H1 (cell line): Measurements from ENCODE around the gene CDR2L. TPM values are rescaled to one million over a fixed set of nuclear protein-coding genes. Genes with fewer than 3 reads are reported as not detected.

Source experiments
- CTCF ChIA-PET: fragments of 300-600 bp; sonication (Branson Sonifier 250); formaldehyde crosslinking; loops from one replicate; lab custom pipeline; 2021; ENCODE audit not compliant: partially characterized antibody; lab: Charles Lee
- POLR2A ChIA-PET: fragments of 300-600 bp; sonication (Branson Sonifier 250); formaldehyde crosslinking; loops from one replicate; lab custom pipeline; 2021; ENCODE audit warnings: inconsistent platforms; ENCODE audit not compliant: partially characterized antibody; lab: Charles Lee
- DNase-seq, 2 experiments: peaks; one replicate each; pipeline versions ENCODE4 v3.0.0 to v3.0.0-alpha.2; 2010 to 2022; ENCODE audit warnings: low spot score in 2 of 2, low read depth in 1 of 2, mixed read lengths in 1 of 2
- FAIRE-seq: peaks from 2 replicates; lab custom pipeline; 2011; peaks lifted over from hg19 to GRCh38; lab: Jason Lieb, UNC
- H2AFZ ChIP-seq: 2 replicates; pipeline ENCODE4 v1.8.1; 2012; ENCODE audit warnings: low read length, inconsistent platforms
- H2AK5ac ChIP-seq: 2 replicates; pipeline ENCODE4 v1.6.1; 2013; ENCODE audit warnings: low read depth, low read length
- H2BK120ac ChIP-seq: replicated peaks from 2 replicates; pipeline ENCODE3; 2013; ENCODE audit warnings: low read depth, low read length, inconsistent platforms
- H2BK12ac ChIP-seq: 2 replicates; pipeline ENCODE4 v1.6.1; 2013; ENCODE audit warnings: low read depth, low read length
- H2BK15ac ChIP-seq: 2 replicates; pipeline ENCODE4 v1.6.1; 2013; ENCODE audit warnings: low read length
- H2BK20ac ChIP-seq: 2 replicates; pipeline ENCODE4 v1.6.1; 2013; ENCODE audit warnings: low read length
- H2BK5ac ChIP-seq: 2 replicates; pipeline ENCODE4 v1.6.1; 2013; ENCODE audit warnings: low read depth, low read length
- H3K14ac ChIP-seq: 2 replicates; pipeline ENCODE4 v1.6.1; 2013; ENCODE audit warnings: inconsistent platforms; ENCODE audit not compliant: insufficient read length
- H3K18ac ChIP-seq: 2 replicates; pipeline ENCODE4 v1.6.1; 2013; ENCODE audit warnings: low read length; ENCODE audit errors: extremely low read depth
- H3K23ac ChIP-seq: 2 replicates; pipeline ENCODE4 v1.6.1; 2013; ENCODE audit warnings: inconsistent platforms; ENCODE audit not compliant: insufficient read length
- H3K23me2 ChIP-seq: 2 replicates; pipeline ENCODE4 v1.6.1; 2013; ENCODE audit warnings: low read depth, low read length
- H3K27ac ChIP-seq: 2 replicates; pipeline ENCODE4 v1.6.1; 2011; ENCODE audit warnings: low read depth, low read length, inconsistent platforms
- H3K27me3 ChIP-seq, 4 experiments: replicated peaks in 1 of 4; 1 replicate in 1 of 4; 2 replicates in 3 of 4; pipeline versions ENCODE4 v1.6.1 to v1.8.1; 2011 to 2013; ENCODE audit warnings: low read length in 3 of 4, mild to moderate bottlenecking in 3 of 4, inconsistent platforms in 2 of 4, mixed read lengths in 2 of 4, moderate library complexity in 1 of 4; ENCODE audit not compliant: control insufficient read depth in 3 of 4, insufficient read depth in 3 of 4; ENCODE audit errors: extremely low read depth in 1 of 4
- H3K36me3 ChIP-seq, 4 experiments: 2 replicates each; pipeline versions ENCODE4 v1.6.1 to v1.8.1; 2011 to 2013; ENCODE audit warnings: mild to moderate bottlenecking in 4 of 4, low read length in 3 of 4, moderate library complexity in 2 of 4, control low read depth in 1 of 4, inconsistent platforms in 1 of 4; ENCODE audit not compliant: insufficient read depth in 4 of 4, control insufficient read depth in 2 of 4
- H3K4ac ChIP-seq: replicated peaks from 2 replicates; pipeline ENCODE3; 2013; ENCODE audit warnings: low read length, low read depth, mixed read lengths, inconsistent platforms; ENCODE audit not compliant: insufficient read length
- H3K4me1 ChIP-seq, 4 experiments: replicated peaks in 1 of 4; 1 replicate in 1 of 4; 2 replicates in 3 of 4; pipeline versions ENCODE4 v1.6.1 to v1.8.1; 2011 to 2013; ENCODE audit warnings: low read length in 3 of 4, inconsistent platforms in 2 of 4, mixed read lengths in 1 of 4; ENCODE audit not compliant: insufficient read depth in 4 of 4, control insufficient read depth in 3 of 4
- H3K4me2 ChIP-seq, 2 experiments: 2 replicates each; pipeline versions ENCODE4 v1.6.1 to v1.8.1; 2011 to 2013; ENCODE audit warnings: low read depth in 2 of 2, low read length in 2 of 2, control low read depth in 1 of 2, inconsistent platforms in 1 of 2, mild to moderate bottlenecking in 1 of 2; ENCODE audit not compliant: insufficient read depth in 1 of 2
- H3K4me3 ChIP-seq, 4 experiments: fragments of 200-600, 300-600 bp in 1 of 4; sonication (generic), shearing (Covaris generic), sonication (Bioruptor Twin) in 1 of 4; 2 replicates each; pipeline versions ENCODE4 v1.5.1 to v1.8.1; 2011 to 2016; ENCODE audit warnings: low read length in 4 of 4, low read depth in 3 of 4, control low read depth in 2 of 4, inconsistent platforms in 2 of 4, mild to moderate bottlenecking in 2 of 4, mixed read lengths in 1 of 4, moderate library complexity in 1 of 4; ENCODE audit not compliant: insufficient read depth in 2 of 4; ENCODE audit errors: extremely low read depth in 1 of 4
- H3K56ac ChIP-seq: replicated peaks from 2 replicates; pipeline ENCODE3; 2013; ENCODE audit warnings: low read depth, mild to moderate bottlenecking, mixed read lengths, low read length, inconsistent platforms; ENCODE audit not compliant: insufficient read length
- H3K79me1 ChIP-seq: 2 replicates; pipeline ENCODE4 v1.6.1; 2013; ENCODE audit warnings: low read depth, low read length, control low read depth
- H3K79me2 ChIP-seq, 2 experiments: 2 replicates each; pipeline versions ENCODE4 v1.6.1 to v1.8.1; 2012 to 2013; ENCODE audit warnings: low read length in 2 of 2, mild to moderate bottlenecking in 2 of 2, inconsistent platforms in 1 of 2; ENCODE audit not compliant: insufficient read depth in 2 of 2, control insufficient read depth in 1 of 2
- H3K9ac ChIP-seq, 4 experiments: replicated peaks in 1 of 4; 1 replicate in 1 of 4; 2 replicates in 3 of 4; pipeline versions ENCODE4 v1.6.1 to v1.8.1; 2011 to 2013; ENCODE audit warnings: low read depth in 3 of 4, low read length in 3 of 4, control low read depth in 2 of 4, mild to moderate bottlenecking in 2 of 4, moderate library complexity in 2 of 4, inconsistent platforms in 1 of 4; ENCODE audit errors: extremely low read depth in 1 of 4
- H3K9me3 ChIP-seq, 2 experiments: 2 replicates each; pipeline versions ENCODE4 v1.6.1 to v1.8.1; 2012 to 2013; ENCODE audit warnings: mild to moderate bottlenecking in 2 of 2, moderate library complexity in 2 of 2, control low read depth in 1 of 2, inconsistent platforms in 1 of 2, low read depth in 1 of 2, low read length in 1 of 2, mixed read lengths in 1 of 2; ENCODE audit not compliant: insufficient read depth in 2 of 2
- H4K20me1 ChIP-seq, 2 experiments: replicated peaks in 1 of 2; 2 replicates each; pipeline versions ENCODE3 to v1.8.1; 2011 to 2013; ENCODE audit warnings: inconsistent platforms in 2 of 2, low read length in 2 of 2, mild to moderate bottlenecking in 1 of 2; ENCODE audit not compliant: insufficient read depth in 2 of 2, control insufficient read depth in 1 of 2
- H4K5ac ChIP-seq: 2 replicates; pipeline ENCODE4 v1.6.1; 2013; ENCODE audit warnings: low read length, low read depth, mixed read lengths, inconsistent platforms; ENCODE audit not compliant: insufficient read length
- H4K8ac ChIP-seq: 2 replicates; pipeline ENCODE4 v1.8.0; 2013; ENCODE audit warnings: mild to moderate bottlenecking, moderate library complexity, low read length, inconsistent platforms; ENCODE audit not compliant: insufficient read depth; ENCODE audit errors: extremely low read depth
- H4K91ac ChIP-seq: replicated peaks from 2 replicates; pipeline ENCODE3; 2013; ENCODE audit warnings: low read length, mixed read lengths, inconsistent platforms; ENCODE audit not compliant: insufficient read length
- EGR1 ChIP-seq: IDR thresholded peaks from 2 replicates; pipeline ENCODE4 v1.6.1; 2011; ENCODE audit warnings: low read depth, low read length, borderline replicate concordance
- EP300 ChIP-seq, 2 experiments: IDR thresholded peaks; 1 replicate in 1 of 2; 2 replicates in 1 of 2; pipeline ENCODE4 v1.6.1; 2011 to 2012; ENCODE audit warnings: low read depth in 2 of 2, low read length in 2 of 2, mild to moderate bottlenecking in 2 of 2, borderline replicate concordance in 1 of 2, inconsistent platforms in 1 of 2, moderate library complexity in 1 of 2
- EZH2 ChIP-seq: fragments of 200-600 bp; sonication (generic); IDR thresholded peaks from 2 replicates; pipeline ENCODE4 v1.7.1; 2012; ENCODE audit warnings: low read depth, mild to moderate bottlenecking, moderate library complexity, low read length, inconsistent platforms; ENCODE audit not compliant: severe bottlenecking
- MAFK ChIP-seq: IDR thresholded peaks from 2 replicates; pipeline ENCODE4 v1.6.1; 2012; ENCODE audit warnings: low read depth, mild to moderate bottlenecking, improper control_type of control experiment, low read length
- RFX5 ChIP-seq: IDR thresholded peaks from 2 replicates; pipeline ENCODE4 v1.6.1; 2011; ENCODE audit warnings: low read depth, low read length, improper control_type of control experiment, borderline replicate concordance
- RNF2 ChIP-seq: fragments of 200-900, 300-1000 bp; sonication (generic); IDR thresholded peaks from 2 replicates; pipeline ENCODE4 v1.7.1; 2016; ENCODE audit warnings: borderline replicate concordance, low read depth, mild to moderate bottlenecking, antibody characterized with exemption, low read length; ENCODE audit not compliant: poor library complexity, severe bottlenecking; ENCODE audit errors: missing control alignments
- SUZ12 ChIP-seq: fragments of 200-600 bp; sonication (generic); IDR thresholded peaks from 2 replicates; pipeline ENCODE4 v1.6.1; 2012; ENCODE audit warnings: mild to moderate bottlenecking, inconsistent platforms, low read length, moderate library complexity, mixed read lengths
- WGBS, 2 experiments: shearing (Covaris generic) in 1 of 2; methylation state at CpG; one replicate each; pipeline versions ENCODE4 v1.1.6 to v1.1.7; 2013 to 2015; ENCODE audit warnings: low lambda C conversion rate in 2 of 2, mixed read lengths in 2 of 2, inconsistent platforms in 1 of 2, low coverage in 1 of 2, missing lambda C conversion rate in 1 of 2; ENCODE audit not compliant: insufficient replicate concordance in 2 of 2, insufficient coverage in 1 of 2, insufficient read length in 1 of 2; ENCODE audit errors: extremely low coverage in 1 of 2, missing lambda C conversion rate in 1 of 2; 5-methylcytosine and 5-hydroxymethylcytosine counted together
- polyA plus RNA-seq, 7 experiments: library from polyadenylated mRNA; depleted of rRNA in 3 of 7; stranded (reverse) in 5 of 7; unstranded in 2 of 7; fragments of >200 nt in 5 of 7; fragments of 200-250 nt in 2 of 7; gene quantifications; 1 replicate in 5 of 7; 2 replicates in 1 of 7; 4 replicates in 1 of 7; pipeline versions ENCODE4 v1.2.1 to v1.2.3, GENCODE V29; 2011 to 2013; ENCODE audit warnings: missing spikeins in 2 of 7, mixed read lengths in 2 of 7
- total RNA-seq: library from RNA; stranded (reverse); fragmentation: NEBNext Ultra II Directional; extraction: Animal tissue kit (Norgen Biotek cat#: 25700); gene quantifications from 2 replicates; pipeline ENCODE4 v1.2.1, GENCODE V29; 2021
- TF ChIP-seq, protein P1 (sequence below), 3 experiments: IDR thresholded peaks; 1 replicate in 2 of 3; 2 replicates in 1 of 3; pipeline versions ENCODE4 v1.5.1 to v1.6.1; 2011; ENCODE audit warnings: low read length in 3 of 3, mild to moderate bottlenecking in 3 of 3, inconsistent platforms in 2 of 3, low read depth in 1 of 3, moderate library complexity in 1 of 3; ENCODE audit not compliant: insufficient read depth in 1 of 3; ENCODE audit errors: control extremely low read depth in 1 of 3
- TF ChIP-seq, protein P2 (sequence below): IDR thresholded peaks from 2 replicates; pipeline ENCODE4 v1.6.1; 2012; ENCODE audit warnings: inconsistent platforms

CDR2L gene
- total and polyA plus RNA-seq, 2 of the 8 experiments (the other 6 are each of a cell fraction or from before 2014, with no cell fraction given) = 20.4 to 38.1 TPM

DNA sequence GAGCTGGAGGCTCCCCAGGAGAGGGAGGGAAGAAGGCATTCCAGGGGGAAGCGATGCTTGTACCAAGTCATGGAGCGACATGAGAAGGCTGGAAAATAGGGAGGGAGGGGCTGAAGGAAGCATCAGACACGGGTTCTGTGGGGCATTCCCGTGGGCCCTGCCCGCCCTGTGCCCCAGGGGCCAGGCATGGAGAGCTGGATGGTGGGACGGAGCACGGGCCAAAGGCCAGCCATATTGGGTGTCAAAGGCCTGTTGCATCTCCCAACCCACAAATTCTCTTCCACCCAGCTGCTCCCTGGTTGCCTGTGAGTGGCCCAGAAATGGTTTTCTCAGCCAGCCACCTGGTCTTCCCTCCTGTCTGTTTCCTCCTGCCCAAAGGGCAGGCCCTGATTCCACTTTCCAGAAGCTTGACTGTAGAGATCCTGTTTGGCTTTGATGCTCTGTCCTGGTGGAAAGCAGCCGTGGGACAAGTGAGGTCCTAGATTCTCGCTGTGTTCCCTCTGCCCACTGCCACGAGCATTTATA lies 3.2 kb downstream of the CDR2L start:
- CTCF ChIA-PET = interaction anchor here (0.6 to 5.7 kb wide), 8 partner anchors 11 to 360 kb away, joined by 3 to 74 read pairs (median 26); partner anchors contain the start of gene MRPL58
- TF ChIP-seq EGR1 (no peak), RNF2 (no peak), RFX5 (no peak), SUZ12 (no peak), MAFK (no peak), EZH2 (no peak), EP300 (IDR thresholded peaks at IDR 0.05; ENCODE audit: borderline replicate concordance in 1 of 2, low read depth in 2 of 2, low read length in 2 of 2) (no peak)
- TF ChIP-seq, protein P1, sequence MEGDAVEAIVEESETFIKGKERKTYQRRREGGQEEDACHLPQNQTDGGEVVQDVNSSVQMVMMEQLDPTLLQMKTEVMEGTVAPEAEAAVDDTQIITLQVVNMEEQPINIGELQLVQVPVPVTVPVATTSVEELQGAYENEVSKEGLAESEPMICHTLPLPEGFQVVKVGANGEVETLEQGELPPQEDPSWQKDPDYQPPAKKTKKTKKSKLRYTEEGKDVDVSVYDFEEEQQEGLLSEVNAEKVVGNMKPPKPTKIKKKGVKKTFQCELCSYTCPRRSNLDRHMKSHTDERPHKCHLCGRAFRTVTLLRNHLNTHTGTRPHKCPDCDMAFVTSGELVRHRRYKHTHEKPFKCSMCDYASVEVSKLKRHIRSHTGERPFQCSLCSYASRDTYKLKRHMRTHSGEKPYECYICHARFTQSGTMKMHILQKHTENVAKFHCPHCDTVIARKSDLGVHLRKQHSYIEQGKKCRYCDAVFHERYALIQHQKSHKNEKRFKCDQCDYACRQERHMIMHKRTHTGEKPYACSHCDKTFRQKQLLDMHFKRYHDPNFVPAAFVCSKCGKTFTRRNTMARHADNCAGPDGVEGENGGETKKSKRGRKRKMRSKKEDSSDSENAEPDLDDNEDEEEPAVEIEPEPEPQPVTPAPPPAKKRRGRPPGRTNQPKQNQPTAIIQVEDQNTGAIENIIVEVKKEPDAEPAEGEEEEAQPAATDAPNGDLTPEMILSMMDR (IDR thresholded peaks at IDR 0.05; ENCODE audit: control extremely low read depth in 1 of 3, insufficient read depth in 1 of 3, low read depth in 1 of 3, low read length in 3 of 3) = no peak
- TF ChIP-seq, protein P2, sequence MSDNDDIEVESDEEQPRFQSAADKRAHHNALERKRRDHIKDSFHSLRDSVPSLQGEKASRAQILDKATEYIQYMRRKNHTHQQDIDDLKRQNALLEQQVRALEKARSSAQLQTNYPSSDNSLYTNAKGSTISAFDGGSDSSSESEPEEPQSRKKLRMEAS = no peak

More for the DNA sequence above, 3.2 kb downstream of the CDR2L start:
- Histone ChIP-seq H4K91ac (no peak overlapping the region), H3K27ac (no peak overlapping the region), H3K23me2 (peaks cover 10% of the 10 kb centered on the region; the same call in 1 of the 2 replicates), H3K4me2 (no peak overlapping the region), H2BK12ac (no peak overlapping the region), H3K4ac (no peak overlapping the region), H4K20me1 (peaks cover 4 to 9% of the 10 kb centered on the region in 2 experiments), H2AK5ac (no peak overlapping the region), H3K36me3 (peaks cover 0 to 2% (median 0%) of the 10 kb centered on the region in 4 experiments; a peak in 1 of 8 replicates), H3K4me3 (no peak overlapping the region), H2BK5ac (no peak overlapping the region), H3K56ac (no peak overlapping the region), H3K4me1 (peaks cover 0 to 7% (median 6%) of the 10 kb centered on the region in 4 experiments; a peak in 6 of 7 replicates), H4K5ac (no peak overlapping the region), H3K14ac (no peak overlapping the region), H3K27me3 (no peaks in the 10 kb centered on the region), H2BK20ac (no peak overlapping the region), H3K9me3 (no peaks in the 10 kb centered on the region), H3K23ac (no peak overlapping the region), H3K79me2 (peaks cover 0 to 20% of the 10 kb centered on the region in 2 experiments; a peak in 1 of 4 replicates), H3K18ac (no peak overlapping the region), H3K79me1 (no peaks in the 10 kb centered on the region), H3K9ac (no peak overlapping the region), H2BK120ac (no peak overlapping the region), H2AFZ (no peak overlapping the region), H4K8ac (no peak overlapping the region), H2BK15ac (no peak overlapping the region)
- POLR2A ChIA-PET = interaction anchor here (1.3 to 7.8 kb wide), 4 partner anchors 8 to 20 kb away, joined by 3 to 87 read pairs (median 7); partner anchors contain the start of gene MRPL58
- DNase-seq = no peak
- FAIRE-seq = no peak
- WGBS, 2 experiments = 86% methylated on average over 10 of the region's 10 CpGs; no CpG with 5 or more reads in 1 of the 2 experiments
